ENCODE measurements around the gene STT3B.

GRCh38 chr3:31542246-31542645, 9.5 kb downstream of the STT3B start:
- TF ChIP-seq POLR2A (IDR thresholded peaks at IDR 0.05) = no peak
- TF ChIP-seq CTCF (IDR thresholded peaks at IDR 0.05) = no peak
